HEK293 (cell line): ENCODE measurements around the gene ESCO1.
"Not testable (repeated sequence)": the region's sequence is repeated elsewhere in the genome, so short reads cannot be mapped to it uniquely, and the experiment has no call there.

Experiments
- CTCF ChIA-PET: fragments of 350-600 bp; formaldehyde crosslinking; extraction: SDS; loops from one replicate; lab custom pipeline; 2021; ENCODE audit warnings: antibody characterized with exemption; lab: Yijun Ruan, JAX
- POLR2A ChIA-PET: fragments of 300-600 bp; formaldehyde crosslinking; extraction: SDS; loops from one replicate; lab custom pipeline; 2020; ENCODE audit warnings: antibody characterized with exemption, inconsistent platforms; lab: Yijun Ruan, JAX
- H3K27ac ChIP-seq: fragments of 200-500 bp; sonication (Bioruptor generic); 2 replicates; pipeline ENCODE4 v1.5.1; 2014; ENCODE audit warnings: low read depth, low read length, control low read depth, inconsistent platforms; ENCODE audit errors: extremely low read depth
- H3K36me3 ChIP-seq, 2 experiments: fragments of 200-500 bp in 1 of 2; sonication (Bioruptor generic) in 1 of 2; 1 replicate in 1 of 2; 2 replicates in 1 of 2; pipeline ENCODE4 v1.5.1; 2014 to 2017; ENCODE audit warnings: inconsistent platforms in 2 of 2, low read length in 2 of 2; ENCODE audit not compliant: control insufficient read depth in 2 of 2, insufficient read depth in 1 of 2
- H3K4me1 ChIP-seq: fragments of 200-500 bp; sonication (Bioruptor generic); 2 replicates; pipeline ENCODE4 v1.5.1; 2014; ENCODE audit warnings: mild to moderate bottlenecking, low read length, inconsistent platforms; ENCODE audit not compliant: control insufficient read depth, insufficient read depth
- H3K4me3 ChIP-seq: 2 replicates; pipeline ENCODE4 v1.5.1; 2011; ENCODE audit warnings: low read depth, mild to moderate bottlenecking, control low read depth, low read length, moderate library complexity
- H3K9me3 ChIP-seq: fragments of 200-500 bp; sonication (Bioruptor generic); 2 replicates; pipeline ENCODE4 v1.5.1; 2014; ENCODE audit warnings: low read depth, low read length, inconsistent platforms; ENCODE audit not compliant: control insufficient read depth, insufficient read depth
- KLF10 ChIP-seq: fragments of 450-650 bp; IDR thresholded peaks from 2 replicates; pipeline ENCODE4 v1.5.1; 2018; ENCODE audit warnings: missing biosample characterization, mild to moderate bottlenecking, missing genetic modification characterization
- KLF7 ChIP-seq: fragments of 450-650 bp; formaldehyde crosslinking; IDR thresholded peaks from 2 replicates; pipeline ENCODE4 v1.5.1; 2016; ENCODE audit warnings: missing biosample characterization, missing genetic modification characterization, borderline replicate concordance
- SETDB1 ChIP-seq: IDR thresholded peaks from one replicate; pipeline ENCODE4 v1.6.1; 2017; ENCODE audit warnings: mild to moderate bottlenecking, low read length, moderate library complexity, mixed read lengths; ENCODE audit not compliant: insufficient read length
- SP7 ChIP-seq: fragments of 450-650 bp; formaldehyde crosslinking; IDR thresholded peaks from 2 replicates; pipeline ENCODE4 v1.5.1; 2016; ENCODE audit warnings: missing biosample characterization, missing genetic modification characterization
- TRIM28 ChIP-seq: IDR thresholded peaks from 2 replicates; pipeline ENCODE4 v1.6.1; 2011; ENCODE audit warnings: low read length, control low read depth, borderline replicate concordance
- YY2 ChIP-seq: fragments of 450-650 bp; formaldehyde crosslinking; IDR thresholded peaks from 2 replicates; pipeline ENCODE4 v1.5.1; 2016; ENCODE audit warnings: missing biosample characterization, missing genetic modification characterization
- ZBTB17 ChIP-seq: fragments of 450-650 bp; formaldehyde crosslinking; IDR thresholded peaks from 2 replicates; pipeline ENCODE4 v1.5.1; 2016; ENCODE audit warnings: missing biosample characterization, missing genetic modification characterization
- ZBTB8A ChIP-seq: fragments of 450-650 bp; formaldehyde crosslinking; IDR thresholded peaks from 2 replicates; pipeline ENCODE4 v1.5.1; 2016; ENCODE audit warnings: missing biosample characterization, missing genetic modification characterization
- ZNF311 ChIP-seq: fragments of 450-650 bp; formaldehyde crosslinking; IDR thresholded peaks from 2 replicates; pipeline ENCODE4 v1.5.1; 2017; ENCODE audit warnings: missing biosample characterization, missing genetic modification characterization, borderline replicate concordance
- ZNF510 ChIP-seq: fragments of 450-650 bp; formaldehyde crosslinking; IDR thresholded peaks from 2 replicates; pipeline ENCODE4 v1.5.1; 2018; ENCODE audit warnings: mild to moderate bottlenecking, missing genetic modification characterization, missing biosample characterization; ENCODE audit not compliant: insufficient replicate concordance
- ZNF514 ChIP-seq: fragments of 450-650 bp; formaldehyde crosslinking; IDR thresholded peaks from 2 replicates; pipeline ENCODE4 v1.5.1; 2016; ENCODE audit warnings: missing biosample characterization, missing genetic modification characterization
- ZNF600 ChIP-seq: fragments of 450-650 bp; formaldehyde crosslinking; IDR thresholded peaks from 2 replicates; pipeline ENCODE4 v1.5.1; 2016; ENCODE audit warnings: missing biosample characterization, missing genetic modification characterization
- ZNF621 ChIP-seq: fragments of 450-650 bp; formaldehyde crosslinking; IDR thresholded peaks from 2 replicates; pipeline ENCODE4 v1.5.1; 2017; ENCODE audit warnings: missing biosample characterization, missing genetic modification characterization
- ZNF623 ChIP-seq: fragments of 450-650 bp; formaldehyde crosslinking; IDR thresholded peaks from 2 replicates; pipeline ENCODE4 v1.5.1; 2016; ENCODE audit warnings: missing biosample characterization, missing genetic modification characterization
- ZNF624 ChIP-seq: fragments of 450-650 bp; formaldehyde crosslinking; IDR thresholded peaks from 2 replicates; pipeline ENCODE4 v1.5.1; 2017; ENCODE audit warnings: missing biosample characterization, missing genetic modification characterization
- ZNF629 ChIP-seq: fragments of 450-650 bp; formaldehyde crosslinking; IDR thresholded peaks from 2 replicates; pipeline ENCODE4 v1.5.1; 2017; ENCODE audit warnings: missing biosample characterization, missing genetic modification characterization
- ZNF658 ChIP-seq: fragments of 450-650 bp; formaldehyde crosslinking; IDR thresholded peaks from 2 replicates; pipeline ENCODE4; 2016; ENCODE audit warnings: missing biosample characterization, missing genetic modification characterization
- ZNF76 ChIP-seq: fragments of 450-650 bp; formaldehyde crosslinking; IDR thresholded peaks from 2 replicates; pipeline ENCODE4; 2016; ENCODE audit warnings: low read depth, missing biosample characterization, missing genetic modification characterization, borderline replicate concordance
- ZNF768 ChIP-seq: fragments of 450-650 bp; formaldehyde crosslinking; IDR thresholded peaks from 2 replicates; pipeline ENCODE4 v1.5.1; 2018; ENCODE audit warnings: missing biosample characterization, mild to moderate bottlenecking, missing genetic modification characterization
- TF ChIP-seq, protein P1 (sequence below): fragments of 450-650 bp; formaldehyde crosslinking; IDR thresholded peaks from 2 replicates; pipeline ENCODE4 v1.5.1; 2017; ENCODE audit warnings: missing biosample characterization, mild to moderate bottlenecking, missing genetic modification characterization, moderate library complexity
- TF ChIP-seq, protein P2 (sequence below): fragments of 450-650 bp; formaldehyde crosslinking; IDR thresholded peaks from 2 replicates; pipeline ENCODE4 v1.5.1; 2016; ENCODE audit warnings: missing biosample characterization, missing genetic modification characterization
- TF ChIP-seq, protein P3 (sequence below): fragments of 450-650 bp; formaldehyde crosslinking; IDR thresholded peaks from 2 replicates; pipeline ENCODE4 v1.5.1; 2017; ENCODE audit warnings: missing biosample characterization, missing genetic modification characterization
- TF ChIP-seq, protein P4 (sequence below): IDR thresholded peaks from 2 replicates; pipeline ENCODE4 v1.6.1; 2011; ENCODE audit warnings: mild to moderate bottlenecking, low read depth, low read length, borderline replicate concordance

Gene ESCO1

DNA sequence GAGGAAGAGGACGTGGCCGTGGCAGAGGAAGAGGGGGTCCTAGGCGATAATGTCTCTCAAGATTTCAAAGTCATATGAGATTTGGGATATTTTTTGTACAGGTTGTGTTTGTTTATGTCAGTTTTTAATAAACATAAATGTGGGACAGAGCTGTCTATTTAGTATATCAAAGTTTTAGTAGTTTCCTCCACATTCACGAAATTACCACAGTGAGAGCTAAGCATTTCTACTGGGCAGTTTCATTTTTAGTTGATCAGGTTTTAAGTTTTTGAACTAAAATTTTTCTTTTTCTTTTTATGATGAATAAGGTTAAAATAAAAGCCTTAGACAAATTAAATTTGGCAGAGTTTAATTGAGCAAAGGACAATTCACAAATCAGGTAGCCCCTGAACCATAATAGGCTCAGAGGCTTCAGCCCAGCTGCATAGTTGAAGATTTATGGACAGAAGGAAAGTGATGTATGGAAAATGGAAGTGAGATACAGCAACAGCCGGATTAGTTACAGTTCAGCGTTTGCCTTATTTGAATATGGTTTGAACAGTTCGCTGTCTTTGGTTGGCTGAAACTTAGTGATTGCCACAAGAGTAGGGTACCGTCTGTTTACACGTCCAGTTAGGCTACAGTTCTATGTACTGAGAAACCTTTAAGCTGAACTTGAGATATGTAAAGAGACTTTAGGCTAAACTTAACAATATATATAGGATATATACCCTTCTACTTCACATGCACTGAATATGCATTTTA, 28.8 kb upstream of the ESCO1 start (continued):
- TF ChIP-seq, protein P1, sequence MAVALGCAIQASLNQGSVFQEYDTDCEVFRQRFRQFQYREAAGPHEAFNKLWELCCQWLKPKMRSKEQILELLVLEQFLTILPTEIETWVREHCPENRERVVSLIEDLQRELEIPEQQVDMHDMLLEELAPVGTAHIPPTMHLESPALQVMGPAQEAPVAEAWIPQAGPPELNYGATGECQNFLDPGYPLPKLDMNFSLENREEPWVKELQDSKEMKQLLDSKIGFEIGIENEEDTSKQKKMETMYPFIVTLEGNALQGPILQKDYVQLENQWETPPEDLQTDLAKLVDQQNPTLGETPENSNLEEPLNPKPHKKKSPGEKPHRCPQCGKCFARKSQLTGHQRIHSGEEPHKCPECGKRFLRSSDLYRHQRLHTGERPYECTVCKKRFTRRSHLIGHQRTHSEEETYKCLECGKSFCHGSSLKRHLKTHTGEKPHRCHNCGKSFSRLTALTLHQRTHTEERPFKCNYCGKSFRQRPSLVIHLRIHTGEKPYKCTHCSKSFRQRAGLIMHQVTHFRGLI (tag by site-specific recombination) = no peak
- TF ChIP-seq YY2 = no peak
- TF ChIP-seq, protein P2, sequence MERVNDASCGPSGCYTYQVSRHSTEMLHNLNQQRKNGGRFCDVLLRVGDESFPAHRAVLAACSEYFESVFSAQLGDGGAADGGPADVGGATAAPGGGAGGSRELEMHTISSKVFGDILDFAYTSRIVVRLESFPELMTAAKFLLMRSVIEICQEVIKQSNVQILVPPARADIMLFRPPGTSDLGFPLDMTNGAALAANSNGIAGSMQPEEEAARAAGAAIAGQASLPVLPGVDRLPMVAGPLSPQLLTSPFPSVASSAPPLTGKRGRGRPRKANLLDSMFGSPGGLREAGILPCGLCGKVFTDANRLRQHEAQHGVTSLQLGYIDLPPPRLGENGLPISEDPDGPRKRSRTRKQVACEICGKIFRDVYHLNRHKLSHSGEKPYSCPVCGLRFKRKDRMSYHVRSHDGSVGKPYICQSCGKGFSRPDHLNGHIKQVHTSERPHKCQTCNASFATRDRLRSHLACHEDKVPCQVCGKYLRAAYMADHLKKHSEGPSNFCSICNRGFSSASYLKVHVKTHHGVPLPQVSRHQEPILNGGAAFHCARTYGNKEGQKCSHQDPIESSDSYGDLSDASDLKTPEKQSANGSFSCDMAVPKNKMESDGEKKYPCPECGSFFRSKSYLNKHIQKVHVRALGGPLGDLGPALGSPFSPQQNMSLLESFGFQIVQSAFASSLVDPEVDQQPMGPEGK (tag by site-specific recombination) = no peak
- no peak for TF ChIP-seq KLF10 (tag by site-specific recombination)
- no peak for TF ChIP-seq ZBTB17 (tag by site-specific recombination)
- no peak for TF ChIP-seq TRIM28
- TF ChIP-seq ZNF621 = no peak
- no peak for TF ChIP-seq SETDB1

DNA sequence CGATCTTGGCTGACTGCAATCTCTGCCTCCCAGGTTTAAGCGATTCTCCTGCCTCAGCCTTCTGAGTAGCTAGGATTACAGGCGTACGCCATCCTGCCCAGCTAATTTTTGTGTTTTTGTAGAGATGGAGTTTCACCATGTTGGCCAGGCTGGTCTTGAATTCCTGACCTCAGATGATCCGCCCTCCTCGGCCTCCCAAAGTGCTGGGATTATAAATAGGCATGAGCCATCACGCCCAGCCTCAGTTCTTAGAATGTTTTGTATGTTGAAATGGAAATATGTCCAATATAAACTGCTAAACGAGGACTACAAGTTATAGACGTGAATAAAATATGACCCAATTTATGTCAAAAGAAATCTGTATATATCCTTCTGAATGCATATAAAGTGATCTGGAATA, 21.1 kb upstream of the ESCO1 start:
- H3K9me3 ChIP-seq, H3K27ac ChIP-seq, H3K4me3 ChIP-seq, H3K4me1 ChIP-seq: not testable (repeated sequence)
- H3K36me3 ChIP-seq = peaks cover 75 to 77% of the 10 kb centered on the region in 2 experiments
- CTCF ChIA-PET = interaction anchor here (0.8 kb wide), 1 partner anchor 9 kb away, joined by 3 read pairs; the partner anchor contains the start of gene SNRPD1
- POLR2A ChIA-PET = interaction anchor here (0.6 kb wide), 1 partner anchor 591 kb away, joined by 4 read pairs; no protein-coding TSS in a partner anchor

DNA sequence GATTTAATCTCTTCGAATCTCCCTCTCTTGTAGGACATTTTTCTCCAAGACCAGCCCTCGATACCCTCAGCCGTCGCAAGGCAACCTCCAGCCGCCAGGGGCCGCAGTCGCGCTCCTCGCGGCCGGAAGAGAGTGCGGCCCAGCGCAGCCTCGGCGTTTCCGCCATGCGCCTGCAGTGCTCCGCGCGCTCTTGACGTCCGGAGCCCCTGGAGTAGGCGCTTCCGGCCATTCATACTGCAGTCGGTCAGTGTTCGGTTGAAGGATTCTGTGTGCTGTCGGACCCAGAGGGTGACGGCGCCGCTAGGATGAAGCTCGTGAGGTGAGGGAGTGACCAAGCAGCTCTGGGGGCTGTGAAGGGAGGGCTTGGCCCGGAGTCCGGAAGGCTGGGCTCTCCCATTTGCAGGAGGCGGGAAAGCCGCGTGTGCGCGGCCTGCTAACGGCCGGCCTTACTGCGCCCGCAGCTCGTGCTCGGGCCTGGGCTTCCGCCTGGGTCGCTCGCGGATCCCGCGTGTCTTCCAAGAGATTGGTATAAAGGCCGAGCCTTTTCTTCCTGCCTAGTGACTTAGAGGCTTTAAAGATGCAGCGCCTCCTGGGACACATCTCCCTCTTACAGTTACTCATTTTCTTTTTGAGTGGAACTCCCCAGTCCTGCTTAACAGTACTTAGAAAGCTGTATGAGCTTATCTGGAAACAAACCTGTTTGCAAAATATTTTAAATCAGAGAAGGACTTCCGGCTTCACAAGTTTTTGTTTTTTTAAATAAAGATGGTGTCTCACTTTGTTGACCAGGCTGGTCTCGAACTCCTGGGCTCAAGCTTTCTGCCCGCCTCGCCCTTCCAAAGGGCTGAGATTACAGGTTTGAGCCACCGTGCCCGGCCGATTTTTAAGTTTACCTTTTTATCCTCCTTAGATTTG, 11.9 kb upstream of the ESCO1 start, which contains the start of gene SNRPD1:
TSS of gene SNRPD1 (plus strand) at position 190 of the 915 bp plus-strand sequence. CDS start at position 306, 116 bp downstream.
- Histone ChIP-seq H3K4me3 (peak within 1 kb of the TSS; percentile 92), H3K27ac (peak within 1 kb of the TSS; percentile 87), H3K9me3 (no peaks in the 10 kb centered on the region), H3K4me1 (no peaks in the 10 kb centered on the region), H3K36me3 (peaks cover 14 to 38% of the 10 kb centered on the region in 2 experiments)
- ChIA-PET POLR2A (interaction anchor here (0.6 to 6.5 kb wide), 6 partner anchors 12 to 128 kb away, joined by 3 to 67 read pairs (median 6); partner anchors contain the start of genes ABHD3, ESCO1 and MIB1), CTCF (interaction anchor here (0.6 to 6.9 kb wide), 15 partner anchors 8 to 420 kb away, joined by 3 to 89 read pairs (median 4); partner anchors contain the start of gene ESCO1)
- TF ChIP-seq ZNF514 (tag by site-specific recombination) = no peak
- no peak for TF ChIP-seq KLF7
- TF ChIP-seq, protein P3, sequence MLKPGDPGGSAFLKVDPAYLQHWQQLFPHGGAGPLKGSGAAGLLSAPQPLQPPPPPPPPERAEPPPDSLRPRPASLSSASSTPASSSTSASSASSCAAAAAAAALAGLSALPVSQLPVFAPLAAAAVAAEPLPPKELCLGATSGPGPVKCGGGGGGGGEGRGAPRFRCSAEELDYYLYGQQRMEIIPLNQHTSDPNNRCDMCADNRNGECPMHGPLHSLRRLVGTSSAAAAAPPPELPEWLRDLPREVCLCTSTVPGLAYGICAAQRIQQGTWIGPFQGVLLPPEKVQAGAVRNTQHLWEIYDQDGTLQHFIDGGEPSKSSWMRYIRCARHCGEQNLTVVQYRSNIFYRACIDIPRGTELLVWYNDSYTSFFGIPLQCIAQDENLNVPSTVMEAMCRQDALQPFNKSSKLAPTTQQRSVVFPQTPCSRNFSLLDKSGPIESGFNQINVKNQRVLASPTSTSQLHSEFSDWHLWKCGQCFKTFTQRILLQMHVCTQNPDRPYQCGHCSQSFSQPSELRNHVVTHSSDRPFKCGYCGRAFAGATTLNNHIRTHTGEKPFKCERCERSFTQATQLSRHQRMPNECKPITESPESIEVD = no peak
- TF ChIP-seq ZNF768 = no peak
- TF ChIP-seq TRIM28 = peak; percentile 81
- TF ChIP-seq ZNF76 (tag by site-specific recombination) = peak; percentile 70; the same call in 1 of the 2 replicates
- no peak for TF ChIP-seq ZNF624 (tag by site-specific recombination)
- no peak for TF ChIP-seq ZNF623 (tag by site-specific recombination)
- peak; percentile 87 for TF ChIP-seq ZNF629 (tag by site-specific recombination)
- no peak for TF ChIP-seq ZNF658 (tag by site-specific recombination)
- TF ChIP-seq ZBTB8A (tag by site-specific recombination) = 0 out of 2 replicates have a peak, but pooled peaks have one; percentile 25
- no peak for TF ChIP-seq ZNF311 (tag by site-specific recombination)
- TF ChIP-seq ZNF510 (tag by site-specific recombination) = no peak
- peak; percentile 55 for TF ChIP-seq ZNF600 (tag by site-specific recombination)
- TF ChIP-seq SP7 (tag by site-specific recombination) = peak; percentile 85
- TF ChIP-seq, protein P4, sequence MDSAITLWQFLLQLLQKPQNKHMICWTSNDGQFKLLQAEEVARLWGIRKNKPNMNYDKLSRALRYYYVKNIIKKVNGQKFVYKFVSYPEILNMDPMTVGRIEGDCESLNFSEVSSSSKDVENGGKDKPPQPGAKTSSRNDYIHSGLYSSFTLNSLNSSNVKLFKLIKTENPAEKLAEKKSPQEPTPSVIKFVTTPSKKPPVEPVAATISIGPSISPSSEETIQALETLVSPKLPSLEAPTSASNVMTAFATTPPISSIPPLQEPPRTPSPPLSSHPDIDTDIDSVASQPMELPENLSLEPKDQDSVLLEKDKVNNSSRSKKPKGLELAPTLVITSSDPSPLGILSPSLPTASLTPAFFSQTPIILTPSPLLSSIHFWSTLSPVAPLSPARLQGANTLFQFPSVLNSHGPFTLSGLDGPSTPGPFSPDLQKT = peak; percentile 82; the same call in 1 of the 2 replicates
